Astrocyte of the hippocampus (primary cell): Measurements from ENCODE around the gene HK1.
A peak's percentile ranks its signal among the peaks of the same experiment; 100 is the strongest.
"Not testable (repeated sequence)": the region's sequence is repeated elsewhere in the genome, so short reads cannot be mapped to it uniquely, and the experiment has no call there.

Experiments used
- DNase-seq: peaks from one replicate; pipeline ENCODE4 v3.0.0; 2011; ENCODE audit warnings: low read depth, low spot score

Gene HK1

GRCh38 chr10:69327463-69328379 lies 49.4 kb downstream of the HK1 start:
- DNase-seq: peak; percentile 72

GRCh38 chr10:69328380-69328735 lies 50.1 kb downstream of the HK1 start:
- DNase-seq: no peak

- DNase-seq: not testable (repeated sequence)
Measured at GRCh38 chr10:69328888-69329287, 50.6 kb downstream of the HK1 start.

- DNase-seq: no peak
Measured at GRCh38 chr10:69329721-69330178, 51.5 kb downstream of the HK1 start.

- no peak for DNase-seq
Measured at GRCh38 chr10:69331161-69331560, 52.9 kb downstream of the HK1 start.

- DNase-seq: no peak
Measured at GRCh38 chr10:69332278-69333010, 54.1 kb downstream of the HK1 start.

GRCh38 chr10:69333205-69333604 lies 54.9 kb downstream of the HK1 start:
- peak; percentile 59 for DNase-seq

- DNase-seq: not testable (repeated sequence)
Measured at GRCh38 chr10:69333865-69334301, 55.6 kb downstream of the HK1 start.

GRCh38 chr10:69334302-69335062 lies 56.2 kb downstream of the HK1 start:
- DNase-seq: no peak

- no peak for DNase-seq
Measured at GRCh38 chr10:69335063-69335587, 56.8 kb downstream of the HK1 start.

GRCh38 chr10:69335613-69336012 lies 57.3 kb downstream of the HK1 start:
- DNase-seq: no peak

- no peak for DNase-seq
Measured at GRCh38 chr10:69336952-69337295, 58.6 kb downstream of the HK1 start.

GRCh38 chr10:69337296-69338132 lies 59.2 kb downstream of the HK1 start:
- DNase-seq: peak; percentile 83

GRCh38 chr10:69338133-69338456 lies 59.8 kb downstream of the HK1 start:
- no peak for DNase-seq

- no peak for DNase-seq
Measured at GRCh38 chr10:69338547-69339450, 60.5 kb downstream of the HK1 start.

- no peak for DNase-seq
Measured at GRCh38 chr10:69340695-69341094, 62.4 kb downstream of the HK1 start.

- no peak for DNase-seq
Measured at GRCh38 chr10:69343905-69344304, 65.6 kb downstream of the HK1 start.

GRCh38 chr10:69344591-69345252 lies 66.4 kb downstream of the HK1 start:
- no peak for DNase-seq

- DNase-seq: no peak
Measured at GRCh38 chr10:69345402-69345801, 67.1 kb downstream of the HK1 start.
